ENCODE data around the gene C17orf50. TPM values are rescaled to one million over a fixed set of nuclear protein-coding genes. Genes with fewer than 3 reads are reported as not detected.
A peak's percentile ranks its signal among the peaks of the same experiment; 100 is the strongest.
"Not testable (repeated sequence)": the region's sequence is repeated elsewhere in the genome, so short reads cannot be mapped to it uniquely, and the experiment has no call there.

C17orf50 gene
- polyA plus RNA-seq, 1 donor = not detected

GRCh38 chr17:35734396-35734795 is 26.3 kb upstream of the C17orf50 start:
- no peak for DNase-seq

DNA sequence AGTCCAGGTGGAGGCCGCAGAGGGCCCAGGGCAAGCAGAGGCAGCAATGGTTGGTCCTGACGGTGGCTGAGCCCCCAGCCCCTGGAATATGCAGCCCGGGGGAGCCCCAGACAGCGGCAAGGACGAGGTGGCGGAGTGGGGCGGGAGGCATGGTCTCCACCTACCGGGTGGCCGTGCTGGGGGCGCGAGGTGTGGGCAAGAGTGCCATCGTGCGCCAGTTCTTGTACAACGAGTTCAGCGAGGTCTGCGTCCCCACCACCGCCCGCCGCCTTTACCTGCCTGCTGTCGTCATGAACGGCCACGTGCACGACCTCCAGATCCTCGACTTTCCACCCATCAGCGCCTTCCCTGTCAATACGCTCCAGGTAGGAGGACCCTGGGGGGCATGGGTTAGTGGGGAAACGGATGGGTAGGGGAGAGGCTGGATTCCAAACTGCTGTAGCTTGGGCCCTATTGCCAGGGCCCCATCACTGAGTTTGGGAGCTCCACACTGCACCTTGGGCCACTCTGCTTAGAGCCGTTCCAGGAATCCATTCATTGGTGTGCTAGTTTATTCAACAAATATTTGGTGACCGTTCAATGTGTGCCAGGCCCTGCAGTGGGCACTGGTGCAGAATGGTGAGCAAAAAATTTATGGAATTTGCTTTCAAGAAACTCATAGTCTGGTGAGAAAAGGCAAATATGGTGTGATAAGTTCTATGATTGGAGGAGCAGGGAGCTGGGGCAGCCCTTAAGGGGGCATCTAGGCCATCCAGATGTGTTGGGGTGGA is 25.5 kb upstream of the C17orf50 start:
- no peak for DNase-seq

- no peak for DNase-seq
Observed at GRCh38 chr17:35736236-35736635, 24.5 kb upstream of the C17orf50 start.

DNA sequence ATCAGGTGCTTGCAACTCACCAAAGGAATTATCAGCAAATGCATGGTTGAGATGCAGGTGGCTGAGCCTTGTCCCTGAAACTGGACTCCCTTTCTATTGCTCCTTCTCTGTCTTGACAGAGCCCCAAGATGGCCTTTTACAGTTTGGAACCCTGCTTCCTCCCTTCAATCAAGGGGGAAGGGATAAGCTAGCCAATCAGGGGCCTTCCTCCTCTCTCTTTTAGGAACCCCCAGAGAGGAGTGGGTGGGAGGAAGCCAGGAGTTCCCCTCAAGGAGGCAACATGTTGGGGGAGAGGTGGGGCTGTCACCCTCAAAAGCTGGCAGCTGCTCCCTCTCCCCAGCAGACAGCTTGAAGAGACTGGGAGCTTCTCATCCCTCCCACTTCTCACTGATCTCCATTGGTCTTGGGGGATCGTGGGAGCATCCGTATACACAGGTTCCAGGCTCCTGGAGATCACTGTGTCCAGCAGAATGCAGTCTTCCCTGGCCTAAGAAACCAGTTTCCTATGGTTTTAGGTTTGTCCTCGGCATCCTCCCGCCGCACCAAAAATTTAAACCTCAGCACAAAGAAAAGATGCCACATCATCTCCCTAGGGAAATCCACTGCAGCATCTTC is 22.1 kb upstream of the C17orf50 start:
- no peak for DNase-seq

DNA sequence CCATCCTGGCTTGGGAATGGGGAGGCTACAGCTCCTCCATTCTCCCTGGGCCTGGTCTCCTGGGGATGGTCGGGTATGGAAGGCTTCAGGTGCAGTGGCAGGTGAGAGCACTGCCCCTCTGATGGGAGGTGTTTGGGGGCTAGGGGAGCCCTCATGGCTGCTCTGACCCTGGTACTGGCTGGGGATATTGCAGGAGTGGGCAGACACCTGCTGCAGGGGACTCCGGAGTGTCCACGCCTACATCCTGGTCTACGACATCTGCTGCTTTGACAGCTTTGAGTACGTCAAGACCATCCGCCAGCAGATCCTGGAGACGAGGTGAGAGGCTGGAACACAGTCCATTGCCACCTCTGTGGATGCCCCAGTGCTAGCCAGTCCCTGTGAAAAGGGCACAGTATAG is 20.5 kb upstream of the C17orf50 start:
- no peak for DNase-seq

GRCh38 chr17:35740997-35741931 is 19.4 kb upstream of the C17orf50 start:
- no peak for DNase-seq

DNA sequence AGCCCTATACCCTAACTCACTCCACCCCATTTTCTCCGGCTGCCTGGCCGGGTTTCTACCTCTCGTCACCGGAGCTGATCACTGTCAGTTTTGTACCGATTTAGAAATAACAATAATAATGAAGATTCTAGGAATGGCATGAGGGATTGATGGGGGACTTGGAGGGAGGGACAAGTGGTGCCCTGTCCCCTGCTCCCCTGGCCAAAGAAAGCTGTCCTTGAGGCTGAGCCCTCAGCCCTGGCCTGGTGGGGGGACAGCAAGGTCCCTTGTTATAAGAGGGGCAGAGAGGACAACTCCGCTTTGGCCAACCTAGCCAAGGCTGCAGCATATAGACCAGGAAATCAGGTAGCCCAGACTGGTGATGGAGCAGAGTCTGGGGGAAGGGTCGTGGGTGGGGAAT is 18.2 kb upstream of the C17orf50 start:
- no peak for DNase-seq

DNA sequence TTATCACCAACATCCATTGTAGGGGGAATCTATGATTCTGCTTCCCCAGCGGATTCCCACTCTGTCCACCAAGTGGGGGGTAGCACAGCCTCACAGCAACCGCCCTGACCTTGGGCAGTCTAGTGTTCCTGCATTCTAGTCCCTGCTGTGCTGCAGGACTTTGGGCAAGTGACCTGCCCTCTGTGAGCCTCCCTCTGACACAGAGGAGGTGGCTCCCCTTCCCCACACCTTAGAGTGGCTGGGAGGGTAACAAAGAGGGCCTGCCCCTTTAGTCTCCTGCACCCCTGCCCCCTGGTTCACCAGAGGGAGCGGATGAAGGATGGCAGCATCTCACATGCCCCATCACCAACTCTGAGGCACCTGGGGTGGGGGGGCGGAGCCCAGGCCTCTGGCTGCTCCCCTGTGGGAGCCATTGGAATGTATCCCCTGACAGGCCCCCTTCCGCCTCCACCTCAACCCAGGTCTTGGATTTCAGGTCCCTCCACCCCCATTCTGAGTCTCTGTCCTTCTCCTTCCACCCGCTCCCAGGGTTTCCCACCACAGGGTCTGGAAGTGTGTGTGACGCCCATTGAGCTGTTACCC is 17.7 kb upstream of the C17orf50 start:
- DNase-seq = no peak

GRCh38 chr17:35743626-35744328 is 16.9 kb upstream of the C17orf50 start:
- DNase-seq = no peak

- no peak for DNase-seq
Observed at GRCh38 chr17:35744830-35745229, 15.9 kb upstream of the C17orf50 start.

DNA sequence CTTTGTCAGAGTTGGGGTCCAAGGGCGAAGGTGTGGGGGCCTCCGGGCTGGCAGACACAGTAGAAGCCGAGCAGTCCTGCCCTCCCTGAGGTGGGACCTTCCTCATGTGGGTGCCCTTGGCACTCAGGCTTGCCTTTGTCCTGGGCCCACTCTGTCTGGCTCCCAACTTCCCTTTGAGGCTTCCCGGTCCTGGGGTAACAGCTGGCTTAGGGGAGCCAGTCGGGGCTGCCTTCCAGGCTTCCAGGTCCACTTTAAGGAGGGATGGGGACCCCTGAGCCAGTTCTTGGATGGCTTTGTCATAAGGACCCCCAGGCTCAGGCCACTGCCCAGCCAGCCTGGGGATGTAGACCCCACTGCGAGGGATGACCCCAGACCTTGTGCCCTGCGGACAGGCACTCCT is 15.4 kb upstream of the C17orf50 start:
- no peak for DNase-seq

DNA sequence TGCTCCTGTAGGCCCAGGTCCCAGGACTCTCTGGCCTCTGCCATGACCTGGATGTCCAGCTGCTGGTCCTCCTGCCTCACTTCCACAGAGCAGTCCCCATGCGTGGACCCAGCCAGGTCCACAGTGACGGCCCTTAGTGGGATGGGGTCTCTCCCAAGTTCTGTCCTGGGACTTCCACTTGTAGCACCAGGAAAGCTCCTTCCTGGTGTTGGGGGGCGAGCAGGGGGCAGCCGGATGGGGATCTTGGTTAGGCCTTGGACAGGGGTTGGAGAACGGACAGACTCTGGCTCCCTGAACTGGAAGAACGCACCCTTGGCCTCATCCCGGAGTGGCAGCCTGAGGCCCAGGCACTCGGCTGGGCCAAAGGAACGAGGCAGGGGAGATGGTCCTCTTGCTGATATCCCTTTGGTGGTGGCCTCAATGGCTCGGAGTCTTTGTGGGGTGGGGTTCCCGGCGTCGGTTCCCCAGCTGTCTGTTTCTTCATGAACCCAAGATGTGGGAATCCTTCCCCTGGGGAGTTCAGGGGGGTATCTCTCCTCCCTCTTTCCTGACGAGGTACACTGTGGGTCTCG is 14.9 kb upstream of the C17orf50 start:
- DNase-seq = no peak

- DNase-seq = peak; percentile 68
Observed at GRCh38 chr17:35747540-35748017, 13.1 kb upstream of the C17orf50 start.

GRCh38 chr17:35748341-35748841 is 12.3 kb upstream of the C17orf50 start:
- DNase-seq = no peak

- no peak for DNase-seq
Observed at GRCh38 chr17:35748979-35749378, 11.7 kb upstream of the C17orf50 start.

GRCh38 chr17:35749560-35750412 is 10.9 kb upstream of the C17orf50 start:
- no peak for DNase-seq

- no peak for DNase-seq
Observed at GRCh38 chr17:35750526-35751395, 9.9 kb upstream of the C17orf50 start.

- DNase-seq = not testable (repeated sequence)
Observed at GRCh38 chr17:35751541-35751940, 9.1 kb upstream of the C17orf50 start.

GRCh38 chr17:35752471-35752870 is 8.2 kb upstream of the C17orf50 start:
- DNase-seq = no peak

Data from left kidney (tissue), 2 donors.